Measurements from ENCODE around the gene DAZAP2.

Gene DAZAP2

DNA sequence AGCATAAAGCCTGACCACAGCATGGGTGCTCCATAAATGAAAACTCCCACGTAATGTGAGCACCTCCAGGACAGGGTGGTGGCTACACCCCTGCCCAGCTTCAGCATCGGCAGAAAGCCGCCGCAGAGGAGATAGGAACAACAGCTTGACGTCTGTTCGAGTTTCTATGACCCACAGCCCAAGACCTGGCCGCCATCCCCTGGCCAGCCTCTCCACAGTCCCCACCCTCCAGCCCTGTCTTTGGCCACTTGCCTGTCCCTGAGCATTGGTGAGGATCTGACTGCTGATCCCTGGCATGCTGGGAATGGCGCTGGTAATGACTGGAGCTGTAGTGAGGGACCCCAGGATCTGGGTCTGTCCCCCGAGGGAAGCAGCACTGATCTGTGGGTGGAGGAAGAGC is 42.1 kb upstream of the DAZAP2 start:
- Histone ChIP-seq H3K79me2 (ENCODE audit: low read length) (no peaks in the 10 kb centered on the region), H3K36me3 (replicated peaks; ENCODE audit: insufficient read depth, low read length) (no peaks in the 10 kb centered on the region), H3K4me3 (ENCODE audit: low read length) (no peak overlapping the region), H3K4me2 (ENCODE audit: low read depth, low read length) (no peak overlapping the region), H3K27ac (ENCODE audit: low read length) (no peak overlapping the region), H2AFZ (ENCODE audit: low read length) (no peak overlapping the region), H3K4me1 (ENCODE audit: low read length) (no peaks in the 10 kb centered on the region), H3F3A (ENCODE audit: insufficient read depth, low read length) (no peaks in the 10 kb centered on the region), H3K27me3 (replicated peaks; ENCODE audit: insufficient read depth, low read length) (no peaks in the 10 kb centered on the region), H4K20me1 (ENCODE audit: insufficient read depth, low read length) (no peaks in the 10 kb centered on the region), H3K9me3 (replicated peaks; ENCODE audit: insufficient read depth, low read length) (no peaks in the 10 kb centered on the region), H3K9ac (ENCODE audit: low read length) (no peak overlapping the region), H3K9me2 (replicated peaks; ENCODE audit: insufficient read depth, low read length) (no peaks in the 10 kb centered on the region)
- TF ChIP-seq EZH2 (optimal IDR thresholded peaks at IDR 0.05; ENCODE audit: low read depth, low read length) (no peak), CTCF (IDR thresholded peaks at IDR 0.05; ENCODE audit: low read length) (no peak), EZH2phosphoT487 (IDR thresholded peaks at IDR 0.05; ENCODE audit: low read length) (no peak)
- DNase-seq: no peak

DNA sequence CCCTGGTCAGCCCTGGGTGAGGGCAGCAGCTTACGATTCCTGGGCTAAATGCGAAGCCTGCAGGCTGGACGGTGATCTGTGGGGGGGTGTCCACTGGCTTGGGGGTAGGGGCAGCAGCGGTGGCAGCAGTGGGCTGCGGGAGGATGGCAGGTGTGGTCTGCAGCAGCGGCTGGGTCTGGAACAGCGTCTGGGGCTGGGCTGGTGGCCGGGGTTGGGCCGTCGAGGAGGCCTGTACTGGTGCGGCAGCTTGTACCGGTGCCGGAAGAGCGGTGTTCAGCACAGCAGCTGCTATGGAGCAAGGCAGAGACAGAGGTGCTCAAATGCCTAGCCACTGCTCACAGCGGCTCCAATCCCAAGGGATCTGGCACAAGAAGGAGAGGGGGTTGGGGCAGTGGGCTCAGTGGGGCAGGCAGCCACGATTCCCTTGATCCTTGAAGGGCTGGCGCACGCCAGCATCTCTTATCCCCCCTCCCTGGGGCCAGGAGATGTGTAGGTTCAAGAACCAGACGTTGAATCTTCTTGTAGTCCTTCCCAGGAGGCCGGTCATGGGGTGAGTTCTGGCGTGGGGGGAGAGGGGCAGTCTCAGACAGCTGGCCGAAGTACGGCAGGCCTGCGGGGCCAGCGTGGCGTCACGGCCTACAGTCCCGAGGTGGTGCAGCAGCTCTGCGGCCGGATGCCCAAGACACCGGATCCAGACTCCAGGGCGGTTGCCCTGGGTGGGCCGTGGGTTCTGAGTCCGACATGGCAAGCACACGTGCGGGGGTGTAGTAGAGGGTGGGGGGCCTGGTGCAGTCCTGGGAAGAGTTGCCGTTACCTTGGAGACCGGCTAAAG is 40.7 kb upstream of the DAZAP2 start:
- TF ChIP-seq CTCF (IDR thresholded peaks at IDR 0.05; ENCODE audit: low read length): no peak
- TF ChIP-seq EZH2phosphoT487 (IDR thresholded peaks at IDR 0.05; ENCODE audit: low read length): no peak
- TF ChIP-seq EZH2 (optimal IDR thresholded peaks at IDR 0.05; ENCODE audit: low read depth, low read length): no peak
- H3F3A ChIP-seq (ENCODE audit: insufficient read depth, low read length): no peaks in the 10 kb centered on the region
- no peak for DNase-seq
- H2AFZ ChIP-seq (ENCODE audit: low read length): no peak overlapping the region
- H3K9me3 ChIP-seq (replicated peaks; ENCODE audit: insufficient read depth, low read length): no peaks in the 10 kb centered on the region
- no peaks in the 10 kb centered on the region for H3K36me3 ChIP-seq (replicated peaks; ENCODE audit: insufficient read depth, low read length)
- no peak overlapping the region for H3K27ac ChIP-seq (ENCODE audit: low read length)
- H4K20me1 ChIP-seq (ENCODE audit: insufficient read depth, low read length): no peaks in the 10 kb centered on the region
- H3K4me1 ChIP-seq (ENCODE audit: low read length): no peaks in the 10 kb centered on the region
- no peaks in the 10 kb centered on the region for H3K9me2 ChIP-seq (replicated peaks; ENCODE audit: insufficient read depth, low read length)
- H3K79me2 ChIP-seq (ENCODE audit: low read length): no peaks in the 10 kb centered on the region
- H3K4me2 ChIP-seq (ENCODE audit: low read depth, low read length): no peak overlapping the region
- no peak overlapping the region for H3K4me3 ChIP-seq (ENCODE audit: low read length)
- H3K27me3 ChIP-seq (replicated peaks; ENCODE audit: insufficient read depth, low read length): no peaks in the 10 kb centered on the region
- H3K9ac ChIP-seq (ENCODE audit: low read length): no peak overlapping the region

DNA sequence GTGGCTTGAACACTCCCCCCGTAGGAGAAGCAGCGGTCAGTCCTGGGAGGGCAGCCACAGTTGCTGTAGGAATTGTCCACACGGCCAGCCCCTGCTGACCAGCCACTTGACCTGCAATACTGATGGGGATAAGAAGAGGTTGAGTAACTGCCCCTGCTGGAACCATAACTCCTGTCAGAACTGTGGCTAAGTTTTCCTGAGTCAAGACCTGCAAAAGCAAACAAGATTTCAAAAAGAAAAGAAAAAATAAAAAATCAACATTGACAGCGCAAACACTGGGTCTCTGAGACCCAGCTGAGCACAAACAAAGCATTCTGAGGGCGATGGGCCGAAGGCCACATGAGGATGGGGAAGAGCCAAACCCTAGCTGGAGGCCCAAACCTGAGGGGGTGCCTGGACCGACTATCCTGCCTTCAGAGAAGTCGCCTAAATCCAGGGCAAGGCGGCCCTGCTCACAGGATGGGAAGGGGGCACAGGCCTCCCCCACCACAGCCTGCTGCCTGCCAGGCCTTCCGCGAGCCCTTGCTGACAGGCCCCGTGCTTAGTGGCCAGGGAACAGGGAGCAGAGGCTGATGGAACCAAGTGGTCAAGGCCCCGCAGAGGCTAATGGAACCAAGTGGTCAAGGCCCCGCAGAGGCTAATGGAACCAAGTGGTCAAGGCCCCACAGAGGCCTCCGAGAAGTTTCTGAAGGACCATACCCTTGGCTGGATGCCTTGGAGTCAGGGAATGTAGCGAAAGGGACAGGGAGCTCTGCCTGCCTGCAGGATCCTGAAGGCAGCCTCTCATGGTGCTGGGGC is 39.9 kb upstream of the DAZAP2 start:
- Histone ChIP-seq H3K27ac (ENCODE audit: low read length) (no peak overlapping the region), H4K20me1 (ENCODE audit: insufficient read depth, low read length) (no peaks in the 10 kb centered on the region), H3K9me3 (replicated peaks; ENCODE audit: insufficient read depth, low read length) (no peaks in the 10 kb centered on the region), H3K79me2 (ENCODE audit: low read length) (no peaks in the 10 kb centered on the region), H3K4me1 (ENCODE audit: low read length) (no peaks in the 10 kb centered on the region), H3K27me3 (replicated peaks; ENCODE audit: insufficient read depth, low read length) (no peaks in the 10 kb centered on the region), H2AFZ (ENCODE audit: low read length) (no peak overlapping the region), H3K4me3 (ENCODE audit: low read length) (no peak overlapping the region), H3K36me3 (replicated peaks; ENCODE audit: insufficient read depth, low read length) (no peaks in the 10 kb centered on the region), H3K4me2 (ENCODE audit: low read depth, low read length) (no peak overlapping the region), H3K9me2 (replicated peaks; ENCODE audit: insufficient read depth, low read length) (no peaks in the 10 kb centered on the region), H3F3A (ENCODE audit: insufficient read depth, low read length) (no peaks in the 10 kb centered on the region), H3K9ac (ENCODE audit: low read length) (no peak overlapping the region)
- no peak for DNase-seq
- no peak for TF ChIP-seq CTCF (IDR thresholded peaks at IDR 0.05; ENCODE audit: low read length)
- TF ChIP-seq EZH2 (optimal IDR thresholded peaks at IDR 0.05; ENCODE audit: low read depth, low read length): no peak
